Glomerular visceral epithelial cell (primary cell): ENCODE measurements around the gene PRKCA.
A peak's percentile ranks its signal among the peaks of the same experiment; 100 is the strongest.

Source experiments
- DNase-seq: peaks from one replicate; pipeline ENCODE4 v3.0.0-alpha.2; 2016; ENCODE audit errors: extremely low spot score

Gene PRKCA

DNA sequence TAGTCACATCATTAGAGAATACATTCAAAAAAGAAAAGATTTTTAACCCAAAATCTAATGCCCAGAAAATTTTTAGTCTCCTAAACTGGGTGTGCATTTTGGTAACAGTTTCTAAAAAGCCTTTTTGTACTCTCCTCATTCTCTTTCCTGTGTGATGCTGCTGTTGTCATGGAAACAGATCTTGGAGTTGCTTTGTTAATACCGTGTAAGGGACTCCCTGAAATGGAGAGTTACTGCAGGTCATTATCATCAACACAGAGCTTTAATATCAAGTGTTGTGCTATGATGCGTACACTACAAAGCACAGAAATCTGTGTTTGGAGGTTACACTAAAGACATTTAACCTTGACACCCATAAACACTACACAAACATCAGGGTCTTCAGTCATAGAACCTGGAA, 216.3 kb downstream of the PRKCA start:
- no peak for DNase-seq

DNA sequence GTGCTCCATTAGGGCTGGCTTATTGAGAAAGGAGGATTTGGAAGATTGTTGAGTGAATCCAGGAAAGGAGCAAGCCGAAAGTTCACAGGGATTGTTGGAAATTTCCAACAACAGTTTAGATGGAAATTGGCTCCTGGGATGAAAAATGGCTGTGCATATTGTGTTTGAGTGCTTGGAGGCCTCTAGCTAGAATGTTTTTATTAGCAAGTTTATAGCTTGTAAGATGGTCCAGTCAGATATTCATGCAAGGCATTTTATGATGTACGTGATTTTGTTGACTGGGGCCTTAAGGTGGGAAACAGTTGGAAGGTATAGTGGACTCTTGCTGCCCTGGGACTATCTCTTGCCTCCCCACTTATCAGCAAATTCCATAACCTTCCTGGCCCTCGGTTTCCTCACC, 216.7 kb downstream of the PRKCA start:
- DNase-seq = no peak

GRCh38 chr17:66520999-66521398, 218.6 kb downstream of the PRKCA start:
- DNase-seq = no peak

DNA sequence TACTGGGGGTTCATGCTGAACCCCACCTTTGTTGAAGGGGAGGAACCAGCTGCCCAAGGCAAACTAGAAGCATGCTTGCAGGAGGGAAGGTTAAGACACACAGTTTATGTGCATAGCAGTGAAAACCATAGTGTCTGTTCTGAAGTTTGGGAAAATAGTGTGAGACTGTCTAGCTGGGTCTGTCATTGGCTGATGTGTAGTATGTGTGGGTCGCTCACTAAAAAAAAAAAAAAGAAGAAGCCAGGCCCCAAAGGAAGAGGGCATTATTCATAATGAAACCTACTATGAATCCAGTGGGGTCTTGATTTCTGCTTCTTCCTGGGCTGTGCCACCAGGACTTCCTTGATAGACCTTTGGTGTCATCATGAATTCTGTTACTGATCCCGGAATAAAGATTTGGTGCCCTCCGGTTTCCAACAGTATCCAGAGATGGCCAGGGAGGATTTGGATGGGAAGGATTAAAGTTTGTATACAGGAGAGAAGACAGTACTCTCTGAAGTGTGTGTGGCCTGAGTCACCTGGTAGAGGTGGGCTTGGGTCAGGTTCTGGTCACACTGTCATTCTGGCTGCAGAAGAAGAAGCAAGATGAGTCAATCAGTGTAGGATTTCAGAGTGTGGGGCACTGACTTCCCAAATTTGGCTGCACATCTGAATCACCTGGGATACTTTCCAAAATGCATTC, 220.3 kb downstream of the PRKCA start:
- peak; percentile 26 for DNase-seq

DNA sequence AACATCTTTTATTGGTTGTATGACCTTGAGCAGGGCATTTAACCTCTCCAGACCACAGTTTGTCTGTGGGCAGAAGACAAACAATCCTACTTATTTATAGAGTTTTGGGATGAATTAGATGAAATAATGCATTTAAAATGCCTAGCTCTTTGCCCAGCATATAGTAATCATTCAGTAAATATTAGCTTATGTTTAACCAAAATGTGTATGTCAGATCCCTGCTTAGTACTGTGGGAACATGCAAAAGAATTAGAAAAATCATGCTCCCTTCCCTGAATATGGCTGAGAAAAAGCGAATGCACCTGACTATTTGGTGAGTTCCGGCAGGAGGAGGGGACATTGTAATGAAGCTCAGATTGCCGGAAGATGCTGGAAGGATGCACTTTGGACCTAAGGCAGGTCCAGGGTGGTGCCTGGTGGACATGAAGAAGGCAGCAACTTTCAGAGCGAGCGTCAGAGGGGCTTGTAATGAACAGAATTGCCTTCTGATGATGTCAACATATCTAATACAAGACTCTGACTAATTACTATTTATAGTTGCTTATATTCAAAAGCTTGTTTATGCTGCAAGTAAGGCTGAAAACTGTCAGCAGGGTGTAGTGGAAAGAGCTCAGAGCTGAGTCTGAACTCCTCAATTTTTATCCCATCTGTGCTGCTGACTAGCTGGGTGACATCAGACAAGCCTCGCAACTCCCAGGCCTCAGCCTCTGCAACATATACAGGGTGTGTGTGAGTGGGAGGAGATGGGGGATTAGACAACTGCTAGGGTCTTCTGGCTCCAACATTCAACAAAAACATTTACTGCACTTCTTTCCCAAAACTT, 221.2 kb downstream of the PRKCA start:
- no peak for DNase-seq

DNA sequence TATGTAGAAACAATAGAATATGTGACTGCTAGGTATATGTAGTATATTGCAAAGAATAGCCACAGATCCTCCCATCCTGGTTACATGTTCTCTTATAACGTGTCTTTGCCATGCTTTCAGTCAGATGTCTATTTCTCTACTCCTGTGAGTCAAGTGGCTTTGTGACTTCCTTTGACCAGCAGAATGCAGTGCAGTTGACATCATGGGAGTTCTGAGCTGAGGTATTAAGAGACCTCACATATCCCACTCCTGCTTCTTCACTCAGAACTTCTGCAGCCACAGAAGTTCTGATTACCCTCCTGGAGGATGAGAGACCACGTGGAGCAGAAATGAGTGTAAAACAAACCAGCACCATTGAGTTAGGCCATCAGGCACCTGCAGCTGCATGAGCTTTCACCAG, 222.5 kb downstream of the PRKCA start:
- no peak for DNase-seq

- no peak for DNase-seq
Observed at GRCh38 chr17:66525338-66525737, 222.9 kb downstream of the PRKCA start.

DNA sequence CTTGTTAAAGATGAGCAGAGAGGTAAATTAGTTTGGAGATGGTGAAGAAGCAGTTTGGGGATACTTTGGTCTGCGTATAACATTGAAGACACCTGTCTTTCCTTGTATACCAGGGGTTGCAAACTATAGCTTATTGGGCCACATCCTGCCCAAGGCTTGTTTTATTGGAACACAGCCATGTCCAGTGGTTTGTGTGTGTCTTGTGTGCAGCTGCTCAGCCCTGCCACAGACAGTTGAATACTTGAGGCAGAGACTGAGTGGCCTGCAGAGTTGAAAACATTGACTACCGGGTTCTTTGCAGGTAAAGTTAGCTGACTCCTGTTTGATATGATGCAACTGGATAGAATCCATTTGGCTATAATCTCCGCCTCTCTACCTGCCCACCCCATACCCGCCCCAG, 224.4 kb downstream of the PRKCA start:
- DNase-seq = peak; percentile 59

DNA sequence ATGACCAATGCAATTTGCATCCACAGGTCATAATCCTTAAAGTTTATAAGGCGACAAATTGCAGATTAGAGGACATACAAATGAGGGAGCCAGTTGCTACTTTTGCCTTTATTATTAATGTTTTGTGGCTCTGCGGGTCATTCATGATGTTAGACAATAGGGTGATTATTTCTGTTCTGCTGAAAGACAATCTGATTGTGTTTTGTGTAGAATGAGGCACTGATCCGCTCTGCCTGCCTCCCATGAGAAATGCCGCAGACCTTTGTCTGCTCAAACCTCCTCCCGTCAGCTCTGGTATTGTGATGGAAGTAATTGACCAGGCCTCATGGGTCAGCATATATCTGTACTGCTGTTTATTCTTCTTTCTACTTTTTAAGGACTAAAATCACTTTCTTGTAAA, 224.9 kb downstream of the PRKCA start:
- no peak for DNase-seq

DNA sequence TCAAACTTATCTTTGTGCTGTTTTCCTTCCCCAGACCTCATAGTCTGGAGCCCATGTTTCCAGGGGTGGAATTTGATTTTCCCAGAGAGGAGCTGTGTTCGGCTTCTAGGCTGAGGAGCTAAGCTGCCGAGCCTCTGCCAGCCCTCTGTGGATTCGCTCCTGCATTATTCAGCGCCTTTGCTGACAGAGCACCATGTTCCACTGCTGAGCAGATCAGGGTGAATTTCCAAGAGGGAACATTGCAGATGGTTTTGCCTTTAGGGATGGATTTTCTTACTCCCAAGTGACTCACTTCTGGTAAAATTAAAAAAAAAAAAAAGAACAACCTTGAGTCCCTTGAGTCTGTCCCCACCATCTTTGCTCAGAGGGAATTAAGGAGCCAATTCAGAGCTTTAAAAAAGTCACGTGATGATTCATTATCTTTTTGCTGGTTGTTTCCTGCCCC, 229.5 kb downstream of the PRKCA start:
- DNase-seq = no peak

- no peak for DNase-seq
Observed at GRCh38 chr17:66533572-66533971, 231.2 kb downstream of the PRKCA start.

DNA sequence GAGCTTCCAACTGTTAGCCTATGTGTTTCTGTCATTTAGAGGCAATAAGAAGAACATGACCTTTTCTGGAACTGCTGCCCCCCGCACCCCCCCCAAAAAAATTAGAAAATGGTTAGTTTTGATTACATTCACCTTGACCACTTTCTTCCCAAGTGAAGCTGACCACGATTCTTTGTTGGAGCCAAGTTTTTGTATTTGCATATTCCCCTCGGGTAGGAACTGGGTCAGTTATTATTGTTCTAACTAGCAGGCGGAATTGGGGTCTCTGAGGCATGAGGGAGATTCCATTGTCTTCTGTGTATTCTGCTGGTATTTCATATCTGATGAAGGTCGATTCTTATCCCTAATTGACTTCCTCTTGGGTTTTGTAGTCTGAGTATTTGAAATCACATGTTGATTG, 231.6 kb downstream of the PRKCA start:
- no peak for DNase-seq

DNA sequence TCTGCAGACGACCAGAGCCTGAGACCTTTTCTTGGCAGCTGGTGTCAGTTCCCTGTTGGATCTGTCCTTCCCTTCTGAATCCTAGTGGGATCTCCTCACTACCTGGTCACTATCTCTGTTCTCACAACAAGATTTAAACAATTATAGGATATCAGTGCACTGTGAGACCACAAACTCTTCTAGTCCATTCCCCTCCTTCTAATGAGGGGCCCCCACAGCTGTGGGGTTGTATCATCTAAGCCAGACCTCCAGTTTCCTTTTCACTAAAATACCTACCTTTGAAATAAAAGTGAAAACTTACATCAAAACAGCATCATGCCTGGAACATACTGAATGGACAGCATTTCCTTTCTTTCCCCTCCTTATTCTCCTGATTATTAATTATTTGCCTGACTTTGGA, 233.2 kb downstream of the PRKCA start:
- no peak for DNase-seq

DNA sequence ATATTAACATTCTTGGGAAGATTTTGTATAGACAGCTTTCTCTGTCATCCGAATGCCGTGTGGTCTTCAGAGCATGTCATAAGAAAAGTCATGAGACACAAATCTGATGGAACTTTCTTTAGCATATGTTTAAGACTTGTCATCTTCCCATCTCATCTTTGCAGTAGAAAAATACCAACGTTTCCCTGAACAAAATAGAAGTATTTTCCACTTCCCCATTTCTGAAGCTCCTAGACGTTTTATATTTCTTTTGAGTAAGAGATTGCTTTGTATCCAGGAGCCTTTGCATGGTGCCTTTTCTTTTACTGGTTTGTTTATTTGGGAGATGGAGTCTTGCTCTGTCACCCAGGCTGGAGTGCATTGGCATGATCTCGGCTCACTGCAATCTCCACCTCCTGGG, 235.1 kb downstream of the PRKCA start:
- peak; percentile 31 for DNase-seq

DNA sequence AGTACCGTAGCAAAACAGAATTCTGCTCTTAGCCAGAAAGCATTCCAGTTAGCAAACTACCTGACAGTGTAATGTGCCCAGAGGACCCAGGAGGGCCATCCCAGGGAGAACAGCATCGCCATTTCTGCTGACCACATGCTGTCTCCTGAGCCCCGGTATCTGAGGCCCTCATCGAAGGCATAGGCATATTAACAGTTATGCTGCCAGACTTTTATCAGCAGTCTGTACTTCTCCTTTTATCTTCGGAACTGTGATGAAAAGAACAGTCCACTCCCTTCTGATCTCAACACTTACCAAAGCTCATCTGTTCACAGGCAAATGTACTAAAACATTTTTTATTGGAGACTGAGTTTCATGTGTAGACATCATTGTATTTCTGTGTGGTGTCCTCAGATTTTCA, 236.4 kb downstream of the PRKCA start:
- no peak for DNase-seq

DNA sequence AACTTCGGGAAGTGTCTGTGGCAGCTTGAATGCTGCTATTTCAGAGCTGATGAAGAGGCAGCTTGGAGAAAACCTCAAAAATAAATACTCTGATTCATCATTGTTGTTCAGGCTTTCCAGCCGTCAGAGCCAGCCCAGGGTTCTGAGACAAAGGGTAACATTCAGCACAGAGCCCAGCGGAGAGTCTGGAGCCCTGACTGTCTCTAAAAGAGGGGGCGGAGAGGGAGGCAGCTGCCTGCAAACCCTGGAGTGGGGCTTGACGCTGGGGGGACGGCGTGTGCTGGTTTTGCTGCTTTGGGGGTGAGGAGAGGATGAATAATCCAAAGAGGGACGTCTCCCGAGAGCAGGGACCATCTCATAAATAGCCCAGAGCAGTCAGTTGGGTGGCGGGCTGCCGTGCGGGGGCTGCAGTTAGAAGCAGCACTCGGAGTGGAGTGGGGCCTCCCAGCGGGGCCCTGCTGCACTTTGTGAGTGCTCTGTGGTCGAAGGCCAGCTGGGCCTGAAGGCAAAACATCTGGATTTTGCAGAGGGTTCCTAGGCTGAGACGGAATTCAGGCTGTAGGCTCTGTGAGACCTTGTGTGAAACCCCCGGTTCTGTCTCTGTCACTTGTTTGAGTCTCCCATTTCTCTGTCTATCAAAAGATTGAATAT, 237.8 kb downstream of the PRKCA start:
- DNase-seq = peak; percentile 75

DNA sequence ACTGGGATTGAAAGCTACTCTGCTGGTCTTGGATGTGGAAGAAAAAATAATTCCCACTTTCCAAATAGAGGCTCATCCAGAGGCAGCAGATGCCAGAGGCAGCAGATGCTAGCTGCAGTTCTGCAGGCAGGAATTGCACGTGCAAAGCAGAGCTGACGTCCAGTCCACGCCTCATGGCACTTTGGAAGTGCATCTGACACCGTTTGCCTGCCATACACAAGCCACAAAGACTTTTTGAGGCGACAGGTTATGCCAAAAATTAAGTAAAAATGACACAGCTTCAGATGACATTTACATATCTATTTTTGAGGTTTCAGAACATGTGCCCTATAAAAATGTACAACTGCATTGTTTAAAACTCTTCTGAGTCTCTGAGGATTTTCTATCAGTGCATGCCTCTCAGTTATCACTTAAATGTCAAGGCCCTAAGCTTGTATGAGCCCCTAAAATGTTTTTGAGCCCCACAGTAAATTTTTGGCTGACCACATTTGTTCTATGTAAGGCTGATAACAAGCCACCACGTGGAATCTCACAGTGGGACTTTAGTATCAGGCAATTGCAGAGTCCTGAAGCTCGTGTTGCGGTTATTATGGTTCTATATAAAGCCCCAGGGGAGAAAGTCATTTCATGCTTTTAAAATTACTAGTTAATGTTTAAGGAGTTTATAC, 239.2 kb downstream of the PRKCA start:
- peak; percentile 77 for DNase-seq

DNA sequence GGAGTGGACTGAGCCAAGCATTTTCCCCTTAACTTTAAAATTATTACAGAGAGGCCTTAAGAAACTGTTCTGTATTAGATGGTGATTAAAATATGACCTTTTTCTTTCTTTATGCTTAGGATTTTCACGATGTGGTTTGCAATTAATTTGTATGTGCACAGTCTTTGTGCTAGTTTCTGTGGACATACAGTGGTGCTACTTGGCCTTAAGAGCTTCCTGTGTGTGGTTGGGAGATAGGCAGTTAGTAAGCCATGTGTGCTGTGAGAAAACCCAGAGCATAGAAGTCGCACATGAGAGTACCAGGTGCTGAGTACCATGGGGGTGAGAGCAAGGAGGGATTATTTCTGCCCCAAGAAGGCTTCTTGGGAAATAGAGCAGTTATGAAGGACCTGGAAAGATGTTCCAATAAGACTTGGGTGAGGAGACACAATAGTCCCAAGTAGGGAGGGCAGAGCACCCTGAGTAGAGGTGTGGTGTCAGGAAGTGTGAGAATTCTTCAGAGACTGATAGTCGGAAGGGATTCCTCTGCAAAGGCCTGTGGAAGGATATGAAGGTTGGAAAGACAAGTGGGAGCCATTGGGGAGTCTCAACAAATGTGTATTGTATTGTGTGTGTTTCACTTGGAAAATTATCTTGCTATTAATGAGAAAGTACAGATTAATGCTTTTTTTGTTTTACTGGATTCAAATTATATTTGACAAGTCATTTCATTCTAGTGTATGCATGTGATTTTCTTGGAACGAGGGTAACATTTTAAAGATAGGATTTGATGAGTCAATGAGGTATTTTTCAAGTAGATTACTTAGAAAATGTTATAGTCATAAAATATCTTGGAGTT, 239.9 kb downstream of the PRKCA start:
- peak; percentile 89 for DNase-seq

DNA sequence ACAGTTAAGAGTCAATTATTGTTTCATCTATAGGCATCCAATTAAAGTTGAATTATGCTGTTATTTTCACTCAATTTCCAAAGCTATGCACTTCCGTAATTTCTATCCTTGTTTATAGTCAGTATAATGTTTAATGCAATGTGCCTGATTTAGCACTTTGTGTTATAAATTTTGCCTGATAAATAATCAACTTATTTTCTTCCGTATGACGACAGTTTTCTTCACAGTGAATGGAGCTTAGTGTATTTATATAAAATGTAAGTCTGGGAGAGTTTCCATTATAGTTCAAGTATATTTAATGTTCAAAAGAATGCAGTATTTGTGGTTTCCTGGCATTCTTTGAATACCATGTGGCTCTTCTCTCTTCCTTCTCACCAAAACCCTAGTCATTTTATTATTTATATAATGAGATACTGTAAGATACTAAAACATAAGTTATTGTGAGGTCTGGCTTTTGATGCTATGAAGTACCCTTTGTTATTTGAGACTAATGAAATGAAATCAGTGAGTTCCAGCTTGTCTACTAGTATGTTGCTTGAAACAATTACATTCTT, 240.6 kb downstream of the PRKCA start:
- DNase-seq = peak; percentile 78

GRCh38 chr17:66543526-66543925, 241.1 kb downstream of the PRKCA start:
- DNase-seq = no peak

DNA sequence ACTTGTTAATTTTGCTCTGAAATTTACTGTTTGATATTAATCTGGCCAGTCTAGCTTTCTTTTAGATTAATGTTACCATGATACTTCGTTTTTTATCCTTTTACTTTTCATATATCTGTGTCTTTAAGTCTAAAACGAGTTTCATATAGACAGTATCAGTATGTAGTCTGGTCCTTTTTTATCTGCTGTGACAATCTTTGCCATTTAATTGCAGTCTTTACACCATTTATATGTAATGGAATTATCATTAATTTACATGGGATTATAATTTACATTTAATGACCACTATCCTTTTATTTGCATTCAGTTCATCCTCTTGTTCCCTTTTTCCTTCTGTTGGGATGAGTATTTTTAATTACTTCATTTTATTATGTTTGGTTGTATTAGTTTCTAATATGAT, 243.5 kb downstream of the PRKCA start:
- DNase-seq = no peak
